ENCODE data around the gene UGT1A7. TPM values are rescaled to one million over a fixed set of nuclear protein-coding genes. Genes with fewer than 3 reads are reported as not detected.

The UGT1A7 gene
- total RNA-seq, 3 donors from 2014 or later (not counting 1 experiment from before 2014, with no cell fraction given): not detected

- H3K36me3 ChIP-seq (ENCODE audit: control insufficient read depth, insufficient read depth, low read length): no peaks in the 10 kb centered on the region
- no peak overlapping the region for H3K27ac Mint-ChIP-seq
- H3K36me3 Mint-ChIP-seq: no peaks in the 10 kb centered on the region
- no peak for DNase-seq
- no peaks in the 10 kb centered on the region for H3K27me3 ChIP-seq (ENCODE audit: control insufficient read depth, insufficient read depth, low read length)
- peaks cover 11 to 21% of the 10 kb centered on the region in 2 donors for H3K27me3 Mint-ChIP-seq (ENCODE audit: low read depth in 2 of 2)
- no peak for TF ChIP-seq CTCF (IDR thresholded peaks at IDR 0.05)
- no peak overlapping the region for H3K4me3 ChIP-seq (ENCODE audit: low read length)
- WGBS (ENCODE audit: insufficient coverage): 100% methylated on average over 1 of the region's 6 CpGs
- no peaks in the 10 kb centered on the region for H3K9me3 ChIP-seq (ENCODE audit: control insufficient read depth, insufficient read depth, low read length)
- H3K4me3 Mint-ChIP-seq: no peak overlapping the region
- no peak overlapping the region for H3K27ac ChIP-seq (ENCODE audit: low read length)
- no peaks in the 10 kb centered on the region for H3K4me1 ChIP-seq (ENCODE audit: control insufficient read depth, insufficient read depth, low read length)
- intact Hi-C loops (cut with micrococcal nuclease): no loop called here
- no peak for ATAC-seq
- H3K9me3 Mint-ChIP-seq: no peaks in the 10 kb centered on the region
- peaks cover 0 to 5% of the 10 kb centered on the region in 2 donors for H3K4me1 Mint-ChIP-seq
Measured at GRCh38 chr2:233815861-233816260, 134.2 kb downstream of the UGT1A7 start.

- WGBS (ENCODE audit: insufficient coverage): 87% methylated on average over 2 of the region's 2 CpGs
- H3K27me3 Mint-ChIP-seq (ENCODE audit: low read depth in 2 of 2): peaks cover 11 to 21% of the 10 kb centered on the region in 2 donors
- H3K27ac Mint-ChIP-seq: no peak overlapping the region
- no peak for ATAC-seq
- no peak overlapping the region for H3K27ac ChIP-seq (ENCODE audit: low read length)
- no peaks in the 10 kb centered on the region for H3K4me1 ChIP-seq (ENCODE audit: control insufficient read depth, insufficient read depth, low read length)
- no peaks in the 10 kb centered on the region for H3K9me3 Mint-ChIP-seq
- intact Hi-C loops (cut with micrococcal nuclease): no loop called here
- no peak overlapping the region for H3K4me3 ChIP-seq (ENCODE audit: low read length)
- no peak overlapping the region for H3K4me3 Mint-ChIP-seq
- no peak for TF ChIP-seq CTCF (IDR thresholded peaks at IDR 0.05)
- no peaks in the 10 kb centered on the region for H3K36me3 ChIP-seq (ENCODE audit: control insufficient read depth, insufficient read depth, low read length)
- peaks cover 0 to 5% of the 10 kb centered on the region in 2 donors for H3K4me1 Mint-ChIP-seq
- H3K9me3 ChIP-seq (ENCODE audit: control insufficient read depth, insufficient read depth, low read length): no peaks in the 10 kb centered on the region
- no peak for DNase-seq
- no peaks in the 10 kb centered on the region for H3K36me3 Mint-ChIP-seq
- no peaks in the 10 kb centered on the region for H3K27me3 ChIP-seq (ENCODE audit: control insufficient read depth, insufficient read depth, low read length)
Measured at GRCh38 chr2:233816334-233816733, 134.6 kb downstream of the UGT1A7 start.

GRCh38 chr2:233816771-233817170, 135.1 kb downstream of the UGT1A7 start:
- peaks cover 0 to 5% of the 10 kb centered on the region in 2 donors for H3K4me1 Mint-ChIP-seq

More at GRCh38 chr2:233816771-233817170, 135.1 kb downstream of the UGT1A7 start:
- Mint-ChIP-seq H3K36me3 (no peaks in the 10 kb centered on the region), H3K27ac (no peak overlapping the region), H3K4me3 (no peak overlapping the region), H3K27me3 (ENCODE audit: low read depth in 2 of 2) (peaks cover 11 to 21% of the 10 kb centered on the region in 2 donors), H3K9me3 (no peaks in the 10 kb centered on the region)
- no peak for DNase-seq
- no peak for TF ChIP-seq CTCF (IDR thresholded peaks at IDR 0.05)
- 68% methylated on average over 4 of the region's 4 CpGs for WGBS (ENCODE audit: insufficient coverage)
- no peak overlapping the region for H3K4me3 ChIP-seq (ENCODE audit: low read length)
- intact Hi-C loops (cut with micrococcal nuclease): no loop called here
- no peaks in the 10 kb centered on the region for H3K9me3 ChIP-seq (ENCODE audit: control insufficient read depth, insufficient read depth, low read length)
- H3K27me3 ChIP-seq (ENCODE audit: control insufficient read depth, insufficient read depth, low read length): no peaks in the 10 kb centered on the region
- no peaks in the 10 kb centered on the region for H3K4me1 ChIP-seq (ENCODE audit: control insufficient read depth, insufficient read depth, low read length)
- no peak overlapping the region for H3K27ac ChIP-seq (ENCODE audit: low read length)
- ATAC-seq: no peak
- H3K36me3 ChIP-seq (ENCODE audit: control insufficient read depth, insufficient read depth, low read length): no peaks in the 10 kb centered on the region
